T-helper 9 cell (primary cell): ENCODE measurements around the gene CCDC86.

Experiments
- DNase-seq: peaks from one replicate; pipeline ENCODE4 v3.0.0-alpha.2; 2020

The CCDC86 gene

DNA sequence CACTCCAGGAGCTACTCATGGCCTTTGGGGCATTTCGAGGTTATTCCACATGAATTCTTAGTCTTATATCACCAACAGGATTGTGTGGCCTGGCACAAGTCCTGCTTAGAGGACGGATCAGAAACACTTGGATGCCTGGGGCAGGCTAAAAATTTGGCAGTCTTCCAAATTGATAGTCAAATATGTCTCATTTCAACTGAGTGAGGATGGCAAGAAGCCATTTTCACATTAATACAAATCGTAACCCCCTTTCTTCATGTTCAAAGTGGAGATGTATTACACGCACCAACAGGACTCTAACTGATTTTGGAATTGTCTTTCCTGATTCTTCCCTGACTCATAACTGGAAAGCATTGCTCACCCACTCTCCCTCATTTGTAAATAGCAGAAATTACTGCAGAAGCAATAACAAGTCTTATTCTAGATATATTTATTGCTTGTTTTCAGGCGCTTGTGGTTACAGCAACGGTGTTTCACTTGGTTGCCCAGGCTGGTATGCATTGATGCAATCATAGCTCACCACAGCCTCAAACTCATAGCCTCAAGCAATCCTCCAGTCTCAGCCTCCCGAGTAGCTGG lies 10.3 kb upstream of the CCDC86 start:
- no peak for DNase-seq

DNA sequence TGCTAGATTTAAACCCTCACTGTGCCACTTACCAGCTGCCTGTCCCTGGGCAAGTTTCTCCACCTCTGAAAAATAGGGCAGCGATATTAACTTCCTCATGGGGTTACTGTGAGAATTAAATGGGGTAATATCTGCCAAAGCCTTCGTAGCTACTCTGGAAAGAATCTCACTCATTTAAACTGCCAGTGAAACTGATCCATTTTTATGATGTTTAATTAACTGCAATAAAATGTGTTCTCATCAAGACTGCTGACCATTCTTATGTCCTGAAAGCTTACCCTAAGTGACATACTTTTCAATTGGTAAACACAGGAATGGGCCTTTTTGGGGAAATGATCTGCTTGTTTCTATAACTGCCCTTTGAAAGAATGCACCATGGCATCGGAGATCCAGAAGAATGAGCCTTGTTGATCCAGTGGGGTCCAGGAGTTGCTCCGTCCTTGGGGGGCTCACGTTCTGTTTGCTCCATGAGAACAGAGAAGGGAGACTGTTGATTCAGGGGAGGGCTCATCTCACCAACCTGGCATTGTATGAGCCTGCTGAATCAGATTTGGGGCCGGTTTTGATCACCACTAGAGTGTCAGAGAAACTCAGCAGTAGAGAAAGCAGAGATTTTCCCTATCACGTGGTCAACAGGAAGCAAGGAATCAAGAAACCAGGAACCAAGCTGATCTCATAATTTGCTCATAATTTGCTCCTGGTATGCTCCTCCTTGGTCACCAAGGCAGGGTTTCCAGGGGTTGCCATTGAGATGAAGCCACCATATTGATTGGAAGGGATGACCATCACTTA lies 7.0 kb upstream of the CCDC86 start:
- DNase-seq = no peak

DNA sequence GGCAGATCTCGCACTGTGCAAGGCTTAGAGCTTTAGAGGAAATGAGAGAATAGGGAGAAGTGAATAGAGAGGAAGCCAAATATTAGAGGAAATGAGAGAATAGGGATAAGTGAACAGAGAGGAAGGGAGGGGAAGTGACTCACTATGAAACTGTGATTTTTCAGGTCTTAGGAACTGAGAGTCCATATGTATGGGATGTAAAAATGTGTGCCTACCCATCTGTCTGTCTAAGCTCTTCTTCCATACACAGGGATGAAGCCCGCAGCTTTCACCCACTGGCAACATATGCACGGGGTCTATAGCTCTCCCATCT lies 6.4 kb upstream of the CCDC86 start:
- DNase-seq = no peak

DNA sequence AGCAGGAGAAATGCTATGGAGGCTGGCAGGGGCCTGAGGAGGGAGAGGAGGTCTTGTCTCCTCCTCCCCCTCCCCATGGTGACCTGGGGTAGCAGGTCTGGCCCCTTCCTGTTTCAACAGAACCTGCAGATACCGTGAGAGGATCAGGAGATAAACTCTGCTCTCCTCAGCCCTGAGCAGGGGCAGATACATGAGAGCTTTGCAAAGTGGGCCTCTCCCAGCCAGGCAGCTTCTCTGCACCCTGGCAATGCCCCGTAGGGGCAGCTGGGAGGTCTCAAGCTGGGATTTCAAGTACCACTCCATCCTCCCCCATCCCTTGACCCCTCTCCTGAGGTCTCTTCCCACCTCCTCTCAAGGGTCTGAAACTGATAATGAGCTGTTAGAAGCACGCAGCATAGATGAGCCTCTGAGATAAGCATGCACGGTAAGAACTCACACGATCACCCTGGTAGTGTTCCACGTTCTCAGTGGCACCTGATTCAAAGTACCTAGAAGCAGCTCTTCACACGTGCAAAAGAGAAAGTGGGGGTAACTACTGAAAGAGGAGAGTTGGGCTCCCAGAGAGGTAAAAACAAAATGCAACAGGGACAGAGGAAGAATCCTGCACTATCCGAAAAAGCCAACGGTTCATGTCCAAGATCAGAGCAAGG lies 4.9 kb upstream of the CCDC86 start:
- DNase-seq = no peak

DNA sequence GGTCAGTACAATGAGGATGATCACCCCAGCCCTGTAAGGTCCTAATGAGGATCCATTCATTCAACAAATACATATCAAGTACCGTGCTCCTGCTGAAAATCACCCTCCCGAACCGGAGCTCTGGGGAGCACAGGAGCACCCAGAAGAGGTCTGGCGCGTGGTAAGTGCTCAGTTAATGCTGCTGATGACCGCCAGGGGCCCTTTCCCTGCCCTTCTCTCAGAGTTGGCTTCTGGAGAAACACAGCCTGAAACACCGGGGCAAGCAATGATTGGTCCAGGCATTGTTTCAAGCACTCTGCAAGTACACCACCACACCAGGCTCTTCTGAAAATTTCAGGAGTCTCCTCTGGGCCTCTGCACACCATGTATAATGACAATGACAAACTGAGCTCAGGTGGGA lies 3.8 kb upstream of the CCDC86 start:
- no peak for DNase-seq

DNA sequence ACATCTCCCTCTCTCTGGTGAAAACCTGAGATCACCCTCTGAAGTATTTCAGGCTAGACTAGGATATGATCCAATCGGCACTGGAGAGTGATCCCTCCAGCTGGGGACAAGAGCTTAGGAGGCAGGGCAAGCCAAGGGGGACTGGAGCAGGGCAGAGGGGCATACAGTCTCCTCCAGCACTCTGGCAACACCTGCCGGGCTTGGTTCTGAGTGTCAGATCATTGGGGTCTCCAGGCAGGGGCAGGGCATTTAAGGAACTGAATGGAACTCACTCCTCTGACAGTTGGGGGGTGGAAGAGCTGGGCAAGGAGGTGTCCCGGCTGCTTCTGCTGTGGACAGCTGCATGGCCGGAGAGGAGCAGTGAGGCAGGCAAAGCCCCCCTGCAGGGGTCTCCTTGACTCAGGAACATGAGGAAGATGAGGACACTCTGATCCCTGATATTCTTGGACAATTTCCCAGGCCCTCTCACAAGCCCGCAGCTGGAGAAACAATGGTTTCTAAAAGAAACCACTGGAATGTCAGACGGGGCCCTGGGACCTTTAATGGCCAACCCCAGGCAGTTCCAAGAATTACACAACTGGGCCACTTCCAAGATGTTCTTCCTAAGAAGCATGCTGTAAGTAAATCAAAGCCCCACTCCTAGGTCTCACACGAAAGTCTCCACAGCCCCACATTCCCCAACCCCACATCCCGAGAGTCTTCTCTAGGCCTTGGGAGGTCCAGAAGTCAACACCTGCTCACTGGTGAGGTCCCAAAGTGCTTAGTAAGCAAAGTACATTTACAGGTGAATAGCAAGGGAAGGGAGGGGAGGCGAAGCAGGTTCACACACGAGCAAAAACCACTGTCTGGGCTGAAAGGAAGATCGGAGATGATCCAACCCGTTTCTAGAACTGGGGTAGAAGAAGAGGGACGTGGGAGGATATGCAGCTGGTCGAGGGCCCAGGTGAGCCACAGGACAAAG lies 1.2 kb upstream of the CCDC86 start:
- no peak for DNase-seq

DNA sequence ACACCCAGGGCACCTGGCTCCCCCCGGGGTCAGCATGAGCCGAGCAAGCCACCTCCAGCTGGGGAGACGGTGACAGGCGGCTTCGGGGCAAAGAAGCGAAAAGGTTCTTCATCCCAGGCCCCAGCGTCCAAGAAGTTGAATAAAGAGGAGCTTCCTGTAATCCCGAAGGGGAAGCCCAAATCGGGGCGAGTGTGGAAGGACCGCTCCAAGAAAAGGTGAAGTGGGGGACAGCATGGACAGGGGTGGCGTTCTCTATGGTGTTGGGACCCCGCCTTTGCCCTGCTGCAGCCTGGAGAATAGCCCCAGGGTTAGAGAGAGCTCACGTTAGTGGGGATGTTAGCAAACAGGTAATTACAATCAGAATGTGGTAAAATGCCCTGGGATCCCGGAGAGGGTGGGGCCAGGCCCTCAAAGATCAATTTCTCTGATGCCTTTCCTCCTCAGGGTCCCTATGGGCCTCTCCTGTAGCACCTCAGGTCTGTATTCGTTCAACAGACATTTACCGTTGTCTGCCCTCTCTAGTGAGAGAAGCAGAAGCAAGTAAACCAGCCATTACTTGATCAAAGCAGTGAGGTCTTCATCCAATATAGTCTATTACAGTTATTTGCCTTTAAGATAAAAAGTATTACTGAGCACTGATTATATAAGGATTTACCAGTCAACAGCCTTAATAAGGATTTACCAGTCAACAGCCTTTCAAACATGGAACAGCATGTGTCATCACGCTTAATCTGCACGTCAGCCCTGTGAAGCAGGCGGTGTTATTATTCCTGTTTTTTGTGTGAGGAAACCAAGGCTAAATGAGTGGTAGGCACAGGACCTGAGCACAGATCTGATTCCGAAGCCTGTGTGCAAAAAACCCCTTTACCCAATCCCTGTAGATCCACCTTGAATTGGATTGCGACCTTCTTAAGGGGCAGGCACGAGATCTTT lies 1.0 kb downstream of the CCDC86 start:
- no peak for DNase-seq

DNA sequence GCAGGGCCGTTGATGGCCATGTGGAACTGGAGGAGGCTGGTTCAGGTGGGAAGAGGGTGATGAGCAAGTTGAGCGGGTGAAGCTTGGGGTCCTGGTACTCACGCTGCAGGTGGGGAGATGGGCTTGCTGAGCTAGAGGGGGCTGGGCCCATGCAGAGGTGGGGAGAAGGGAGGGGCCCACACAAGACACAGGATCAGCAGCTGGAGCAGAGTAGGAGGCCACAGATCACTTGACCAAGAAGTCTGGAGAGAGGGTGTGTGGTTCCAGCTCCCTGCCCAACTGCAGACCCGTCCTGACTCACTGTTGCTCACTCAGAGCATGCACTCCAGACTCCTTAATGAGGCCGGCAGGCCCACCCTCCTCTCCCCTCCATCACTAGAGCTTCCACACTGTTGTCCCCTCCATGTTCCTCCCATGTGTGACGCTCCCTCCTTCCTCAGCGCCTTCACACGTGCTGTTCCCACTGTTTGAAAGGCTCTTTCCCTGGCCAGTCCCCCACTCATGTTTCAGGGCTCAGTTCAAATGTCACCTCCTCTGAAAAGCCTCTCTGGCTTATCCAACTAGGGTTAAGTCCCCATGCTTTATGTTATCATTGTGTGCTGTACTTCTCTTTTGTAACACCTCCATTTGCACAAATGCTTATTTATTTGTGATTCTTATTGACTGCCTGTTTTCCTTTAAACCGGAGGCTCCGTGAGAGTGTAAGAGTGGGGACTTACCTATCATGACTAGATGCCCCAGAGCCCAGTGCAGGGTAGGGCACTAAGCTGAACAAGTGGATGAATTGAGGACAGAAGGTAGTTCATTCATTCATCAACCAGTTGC lies 2.3 kb downstream of the CCDC86 start:
- DNase-seq = no peak

DNA sequence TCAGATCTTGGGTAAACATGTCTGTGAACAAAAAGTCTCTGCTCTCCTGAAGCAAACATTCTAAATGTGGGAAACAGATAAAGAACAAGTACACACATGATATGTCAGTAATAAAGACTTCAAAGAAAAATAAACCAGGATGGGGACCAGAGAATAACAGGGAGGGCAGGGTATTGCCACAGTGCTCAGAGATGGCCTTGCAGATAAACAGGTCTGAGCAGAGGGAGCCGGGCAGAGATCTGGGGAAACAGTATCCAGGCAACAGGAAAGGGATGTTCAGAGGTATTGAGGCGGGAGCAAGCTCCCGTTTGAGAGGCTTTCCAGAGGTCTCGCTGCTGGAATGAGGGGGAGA lies 2.9 kb downstream of the CCDC86 start:
- DNase-seq = no peak

DNA sequence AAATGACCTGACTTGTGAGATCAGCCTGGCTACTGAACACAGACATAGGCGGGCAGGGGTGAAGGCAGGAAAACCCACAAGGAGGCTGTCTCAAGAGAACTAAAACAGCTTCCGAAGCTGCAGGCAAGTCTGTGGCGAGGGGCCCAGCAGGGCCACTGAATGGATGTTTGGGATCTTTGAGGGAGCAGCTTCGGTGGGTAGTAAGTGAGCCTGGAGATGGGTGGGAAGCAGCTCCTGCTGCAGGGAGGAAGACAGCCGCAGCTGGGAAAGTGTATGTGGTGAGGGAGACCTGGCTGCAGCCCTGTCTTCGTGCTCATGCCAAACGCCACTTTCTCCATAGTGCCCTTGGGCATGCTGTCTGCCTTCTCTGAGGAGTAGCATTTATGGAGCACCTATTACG lies 3.4 kb downstream of the CCDC86 start:
- DNase-seq = no peak

DNA sequence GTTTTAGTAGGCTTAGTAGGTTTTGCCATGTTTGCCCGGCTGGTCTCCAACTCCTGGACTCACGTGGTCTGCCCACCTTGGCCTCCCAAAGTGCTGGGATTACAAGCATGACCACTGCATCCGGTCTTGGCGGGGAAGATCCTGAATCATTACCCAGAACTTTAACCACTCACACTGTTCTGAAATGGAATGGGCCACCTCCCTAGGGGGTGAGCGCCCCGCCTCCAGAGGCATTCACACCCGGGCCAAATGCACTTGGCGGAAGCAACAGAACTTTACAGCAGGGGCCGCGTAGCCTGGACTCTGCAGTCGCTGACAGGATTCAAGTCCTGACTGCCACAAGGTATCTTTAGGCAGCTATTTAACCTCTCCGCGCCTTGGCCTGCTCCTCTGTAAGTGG lies 5.4 kb downstream of the CCDC86 start:
- DNase-seq = no peak

DNA sequence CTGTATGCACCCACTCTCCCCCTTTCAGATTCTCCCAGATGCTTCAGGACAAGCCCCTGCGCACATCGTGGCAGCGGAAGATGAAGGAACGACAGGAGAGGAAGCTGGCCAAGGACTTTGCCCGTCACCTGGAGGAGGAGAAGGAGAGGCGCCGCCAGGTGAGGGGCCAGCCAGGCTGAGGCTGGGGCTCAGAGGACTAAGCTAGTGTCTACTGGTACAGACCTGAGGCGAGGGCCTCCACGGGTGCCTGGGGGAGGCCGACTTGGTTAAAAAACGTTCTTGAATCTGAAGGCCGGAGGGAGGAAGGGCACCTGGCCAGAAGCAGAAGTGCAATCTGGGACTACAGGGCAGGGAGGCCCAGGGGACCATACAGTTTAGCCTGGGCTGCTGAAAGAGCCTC lies 6.0 kb downstream of the CCDC86 start:
- DNase-seq = no peak

DNA sequence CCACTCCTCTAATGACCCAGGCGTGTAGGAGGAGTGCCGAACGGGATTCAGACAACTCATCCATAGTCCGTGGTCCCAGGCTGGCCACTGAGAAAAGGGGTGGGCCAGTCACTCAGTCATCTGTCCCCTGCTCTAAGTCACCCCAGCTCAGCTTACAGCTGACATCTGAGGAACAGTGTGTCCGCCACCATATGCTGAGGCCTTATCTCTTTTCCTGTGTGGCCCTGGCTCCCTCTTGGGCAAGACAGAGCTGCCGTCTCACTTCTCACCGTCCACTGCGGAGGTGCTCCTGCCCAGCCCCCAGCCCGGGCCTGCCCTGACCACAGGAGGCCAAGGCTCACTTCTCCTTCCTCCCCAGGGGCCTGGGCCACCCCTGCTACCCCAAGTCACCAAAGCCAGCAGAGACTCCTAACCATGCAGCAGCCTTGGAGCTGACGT lies 6.8 kb downstream of the CCDC86 start:
- DNase-seq = no peak

DNA sequence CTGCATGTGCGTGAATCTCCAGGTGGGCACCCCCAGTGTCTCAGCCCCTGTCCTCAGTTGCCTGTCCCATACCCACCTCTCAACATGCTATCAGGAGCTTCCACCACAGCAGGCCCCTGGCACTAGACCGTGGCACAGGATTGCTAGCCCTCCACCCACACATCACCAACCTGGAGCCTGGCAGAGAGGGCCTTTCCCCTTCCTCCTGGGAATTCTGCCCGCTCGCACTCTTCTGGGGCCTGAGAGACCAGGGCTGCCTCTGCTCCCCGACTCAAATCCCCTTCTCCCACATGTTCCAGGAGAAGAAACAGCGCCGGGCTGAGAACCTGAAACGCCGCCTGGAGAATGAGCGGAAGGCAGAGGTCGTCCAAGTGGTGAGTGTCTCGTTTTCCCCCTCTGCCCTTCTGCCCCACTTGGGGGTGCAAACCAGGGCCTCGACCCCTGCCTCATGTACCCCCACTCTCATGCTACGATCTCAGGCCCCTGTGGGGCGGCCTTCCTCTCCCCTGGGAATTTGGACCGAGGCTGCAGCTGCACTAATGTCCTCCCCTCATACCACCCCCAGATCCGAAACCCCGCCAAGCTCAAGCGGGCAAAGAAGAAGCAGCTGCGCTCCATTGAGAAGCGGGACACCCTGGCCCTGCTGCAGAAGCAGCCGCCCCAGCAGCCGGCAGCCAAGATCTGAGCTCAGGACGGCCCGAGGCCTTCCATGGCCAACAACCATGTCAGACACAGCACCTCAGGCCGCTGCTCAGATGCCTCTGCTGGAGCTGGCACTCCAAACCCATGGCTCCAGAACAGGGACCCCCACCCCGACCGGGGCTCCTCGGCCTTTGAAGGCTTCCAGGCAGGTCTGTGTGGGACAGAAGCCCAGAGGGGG lies 8.0 kb downstream of the CCDC86 start:
- no peak for DNase-seq

DNA sequence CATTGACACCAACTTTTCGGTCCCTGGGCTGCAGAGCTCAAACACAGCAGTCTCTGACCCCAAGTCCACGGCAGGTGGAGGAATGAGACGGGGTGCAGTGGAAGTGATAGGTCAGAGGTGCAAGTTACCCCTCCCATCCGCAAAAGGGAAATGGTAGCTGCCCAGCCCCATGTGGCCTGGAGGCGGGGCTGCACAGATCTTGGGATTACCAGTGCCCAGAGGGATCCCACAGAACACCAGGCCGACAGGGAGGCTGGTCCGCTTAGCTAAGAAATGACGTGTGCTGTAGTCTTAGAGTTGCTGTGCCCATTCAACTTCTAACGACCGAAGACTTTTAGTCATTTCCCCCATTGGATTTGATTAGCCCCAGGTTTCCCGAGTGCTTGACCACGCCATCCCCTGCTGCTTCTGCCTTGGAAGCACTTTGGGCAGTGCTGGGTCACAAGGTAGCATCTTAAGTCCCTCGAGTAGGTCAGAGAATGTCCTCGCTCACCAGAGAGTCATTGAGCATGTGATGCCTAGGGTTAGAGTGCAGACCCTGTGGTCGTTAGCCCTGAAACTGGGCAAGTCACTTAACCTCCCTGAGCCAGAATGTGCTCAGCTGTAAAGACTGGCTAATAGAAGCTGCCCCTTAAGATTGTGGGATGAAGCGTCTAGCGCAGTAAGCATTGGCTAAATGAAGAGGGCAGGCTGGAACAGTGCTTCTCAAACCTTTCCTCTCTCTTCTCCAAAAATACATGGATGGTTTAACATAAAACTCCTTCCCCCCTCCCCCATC lies 9.6 kb downstream of the CCDC86 start:
- no peak for DNase-seq

DNA sequence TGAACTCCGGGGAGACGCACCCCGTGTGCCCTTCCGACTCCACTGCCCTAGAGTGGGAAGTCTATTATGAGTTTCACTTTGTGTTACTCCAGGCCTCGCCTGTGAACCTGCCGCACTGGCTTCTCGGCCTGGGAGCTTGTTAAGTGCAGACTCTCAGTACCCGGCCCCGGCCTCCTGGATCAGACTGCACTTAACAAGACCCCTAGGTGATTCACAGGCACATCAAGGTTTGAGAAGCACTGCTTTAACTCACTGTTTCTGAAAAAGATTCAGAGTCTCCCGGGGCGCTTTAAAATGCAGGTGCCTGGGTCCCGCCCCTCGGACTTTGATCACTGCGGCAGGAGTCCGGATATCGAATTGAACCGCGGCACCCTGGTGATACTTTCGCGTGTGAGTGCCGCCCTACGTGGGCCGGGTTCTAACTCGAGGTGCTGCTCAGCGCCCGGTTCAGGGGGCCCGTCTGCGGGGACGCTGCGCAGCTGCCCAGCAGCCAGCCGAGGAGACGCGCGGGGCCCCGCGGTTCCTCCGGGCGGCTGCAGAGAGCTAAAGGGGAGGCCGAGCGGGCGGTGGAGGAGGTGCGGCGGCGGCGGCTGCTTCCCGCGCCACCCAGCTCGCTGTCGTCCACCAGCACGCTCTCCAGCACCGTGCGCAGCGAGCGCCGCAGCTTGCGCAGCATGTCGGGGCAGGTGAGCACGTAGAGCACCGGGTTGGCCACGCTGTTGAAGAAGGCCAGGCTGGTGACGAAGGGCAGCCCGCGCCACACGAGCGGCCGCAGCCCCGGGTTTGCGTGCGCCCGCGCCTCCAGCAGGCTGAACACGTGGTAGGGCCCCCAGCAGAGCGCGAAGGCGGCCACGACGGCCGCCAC lies 10.4 kb downstream of the CCDC86 start:
- DNase-seq = no peak

DNA sequence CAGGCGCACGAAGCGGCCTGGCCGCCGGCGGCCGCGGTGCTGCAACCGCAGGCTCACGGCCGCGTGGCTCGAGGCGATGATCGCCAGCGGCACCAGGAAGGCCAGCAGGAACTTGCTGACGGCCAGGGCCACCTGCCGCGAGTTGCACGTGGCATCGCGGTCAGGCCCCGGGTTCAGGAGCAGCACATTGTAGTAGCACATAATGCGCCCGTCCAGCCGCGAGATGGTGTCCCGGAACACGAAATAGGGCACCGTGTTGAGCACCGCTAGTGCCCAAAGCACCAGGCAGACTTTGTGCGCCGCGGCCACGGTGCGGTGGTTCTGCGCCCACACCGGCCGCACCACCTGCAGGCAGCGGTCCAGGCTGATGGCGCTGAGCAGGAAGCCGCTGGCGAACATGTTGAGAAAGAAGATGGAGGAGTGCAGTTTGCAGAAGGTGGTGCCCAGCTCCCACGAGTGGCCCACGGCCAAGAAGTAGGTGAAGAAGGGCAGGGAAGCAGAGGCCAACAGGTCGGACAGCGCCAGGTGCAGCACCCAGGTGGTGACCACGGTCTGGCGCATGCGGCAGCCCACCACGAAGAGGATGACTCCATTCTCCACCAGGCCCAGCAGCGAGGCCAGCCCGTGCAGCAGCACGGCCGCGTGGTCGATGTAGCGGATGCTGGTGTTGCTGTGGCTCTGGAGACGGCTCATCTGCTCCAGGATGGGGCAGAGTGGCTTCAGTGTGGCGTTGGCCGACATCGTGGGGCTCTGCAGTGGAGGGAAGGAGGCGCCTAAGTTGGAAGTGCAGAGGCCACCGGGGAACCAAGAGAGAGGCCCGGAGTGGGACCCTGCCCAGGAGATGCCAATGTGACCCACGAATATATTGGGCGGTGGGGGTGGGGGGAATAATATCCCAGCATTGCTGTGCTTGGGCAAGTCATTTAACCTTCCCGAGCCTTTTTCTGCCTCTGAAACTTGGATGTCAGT lies 11.4 kb downstream of the CCDC86 start:
- no peak for DNase-seq
